ENCODE results near the gene TIMM44.

GRCh38 chr19:7982651-7983099 lies 39.2 kb upstream of the TIMM44 start:
- TF ChIP-seq, protein P1, sequence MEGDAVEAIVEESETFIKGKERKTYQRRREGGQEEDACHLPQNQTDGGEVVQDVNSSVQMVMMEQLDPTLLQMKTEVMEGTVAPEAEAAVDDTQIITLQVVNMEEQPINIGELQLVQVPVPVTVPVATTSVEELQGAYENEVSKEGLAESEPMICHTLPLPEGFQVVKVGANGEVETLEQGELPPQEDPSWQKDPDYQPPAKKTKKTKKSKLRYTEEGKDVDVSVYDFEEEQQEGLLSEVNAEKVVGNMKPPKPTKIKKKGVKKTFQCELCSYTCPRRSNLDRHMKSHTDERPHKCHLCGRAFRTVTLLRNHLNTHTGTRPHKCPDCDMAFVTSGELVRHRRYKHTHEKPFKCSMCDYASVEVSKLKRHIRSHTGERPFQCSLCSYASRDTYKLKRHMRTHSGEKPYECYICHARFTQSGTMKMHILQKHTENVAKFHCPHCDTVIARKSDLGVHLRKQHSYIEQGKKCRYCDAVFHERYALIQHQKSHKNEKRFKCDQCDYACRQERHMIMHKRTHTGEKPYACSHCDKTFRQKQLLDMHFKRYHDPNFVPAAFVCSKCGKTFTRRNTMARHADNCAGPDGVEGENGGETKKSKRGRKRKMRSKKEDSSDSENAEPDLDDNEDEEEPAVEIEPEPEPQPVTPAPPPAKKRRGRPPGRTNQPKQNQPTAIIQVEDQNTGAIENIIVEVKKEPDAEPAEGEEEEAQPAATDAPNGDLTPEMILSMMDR (IDR thresholded peaks at IDR 0.05 in 4 of 5, conservative IDR thresholded peaks at IDR 0.05 in 1 of 5): no peak
- TF ChIP-seq POLR2A (IDR thresholded peaks at IDR 0.05): no peak

Measured in gastrocnemius medialis (tissue), 4 donors.